Subcutaneous adipose tissue (tissue), 4 donors: ENCODE results near the gene ZC3H12A. TPM values are rescaled to one million over a fixed set of nuclear protein-coding genes. Genes with fewer than 3 reads are reported as not detected.

Source experiments
- CTCF ChIP-seq: fragments of 450-650 bp; IDR thresholded peaks from one replicate; pipeline ENCODE4 v1.5.1; 2016; ENCODE audit warnings: low read depth, mild to moderate bottlenecking, control low read depth, antibody characterized with exemption, moderate library complexity
- total RNA-seq, 4 donors: library from RNA; depleted of rRNA; stranded (reverse); fragments of >200 nt; gene quantifications; one replicate each; pipeline ENCODE4 v1.1.0, GENCODE V29; 2016

The ZC3H12A gene
- total RNA-seq, 4 donors from 2014 or later, result 3.2 to 17.3 (median 5.3) TPM

GRCh38 chr1:37453647-37454046 is 20.7 kb upstream of the ZC3H12A start:
- TF ChIP-seq CTCF, result no peak

GRCh38 chr1:37455516-37455915 is 18.9 kb upstream of the ZC3H12A start:
- TF ChIP-seq CTCF, result no peak

GRCh38 chr1:37456614-37457013 is 17.8 kb upstream of the ZC3H12A start:
- TF ChIP-seq CTCF, result no peak

- no peak for TF ChIP-seq CTCF
Measured at GRCh38 chr1:37458551-37458950, 15.8 kb upstream of the ZC3H12A start.

GRCh38 chr1:37461698-37462436 is 12.5 kb upstream of the ZC3H12A start:
- TF ChIP-seq CTCF, result no peak

GRCh38 chr1:37464443-37464842 is 9.9 kb upstream of the ZC3H12A start:
- no peak for TF ChIP-seq CTCF

GRCh38 chr1:37465593-37466517 is 8.5 kb upstream of the ZC3H12A start:
- no peak for TF ChIP-seq CTCF
